ENCODE measurements around the gene RPS6KA2.

RPS6KA2 gene

DNA sequence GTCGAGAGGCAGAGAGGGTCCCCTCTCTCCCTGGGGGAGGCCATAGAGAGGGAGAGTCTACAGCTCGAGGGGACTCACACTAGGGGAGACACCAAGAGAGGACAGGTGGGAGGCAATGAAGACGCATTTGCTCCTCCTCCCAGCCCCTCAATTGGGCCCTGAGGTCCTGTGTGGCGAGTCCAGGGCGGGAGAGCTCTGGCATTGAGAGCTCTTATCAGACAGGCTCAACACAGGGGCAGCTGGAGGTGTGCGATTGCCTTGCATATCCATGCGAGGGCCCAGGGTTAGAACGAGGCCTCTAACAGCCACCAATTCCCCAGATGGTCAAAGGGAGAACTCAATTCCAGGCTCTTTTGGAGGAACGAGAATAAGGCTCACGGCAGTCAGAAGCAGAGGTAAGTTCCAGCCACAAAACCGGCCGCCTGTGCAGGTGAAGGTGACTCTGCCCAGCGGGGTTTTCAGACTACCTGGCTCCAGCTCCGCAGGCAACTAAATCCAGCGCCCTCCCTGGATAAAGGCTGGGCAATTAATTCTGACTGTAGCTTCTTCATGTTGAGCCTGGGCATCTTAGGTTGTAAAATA, 150.3 kb downstream of the RPS6KA2 start:
- H3K27ac ChIP-seq, result no peak overlapping the region
- TF ChIP-seq, protein P1, sequence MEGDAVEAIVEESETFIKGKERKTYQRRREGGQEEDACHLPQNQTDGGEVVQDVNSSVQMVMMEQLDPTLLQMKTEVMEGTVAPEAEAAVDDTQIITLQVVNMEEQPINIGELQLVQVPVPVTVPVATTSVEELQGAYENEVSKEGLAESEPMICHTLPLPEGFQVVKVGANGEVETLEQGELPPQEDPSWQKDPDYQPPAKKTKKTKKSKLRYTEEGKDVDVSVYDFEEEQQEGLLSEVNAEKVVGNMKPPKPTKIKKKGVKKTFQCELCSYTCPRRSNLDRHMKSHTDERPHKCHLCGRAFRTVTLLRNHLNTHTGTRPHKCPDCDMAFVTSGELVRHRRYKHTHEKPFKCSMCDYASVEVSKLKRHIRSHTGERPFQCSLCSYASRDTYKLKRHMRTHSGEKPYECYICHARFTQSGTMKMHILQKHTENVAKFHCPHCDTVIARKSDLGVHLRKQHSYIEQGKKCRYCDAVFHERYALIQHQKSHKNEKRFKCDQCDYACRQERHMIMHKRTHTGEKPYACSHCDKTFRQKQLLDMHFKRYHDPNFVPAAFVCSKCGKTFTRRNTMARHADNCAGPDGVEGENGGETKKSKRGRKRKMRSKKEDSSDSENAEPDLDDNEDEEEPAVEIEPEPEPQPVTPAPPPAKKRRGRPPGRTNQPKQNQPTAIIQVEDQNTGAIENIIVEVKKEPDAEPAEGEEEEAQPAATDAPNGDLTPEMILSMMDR (conservative IDR thresholded peaks at IDR 0.05), result no peak
- no peak for TF ChIP-seq ZFX (IDR thresholded peaks at IDR 0.05)

DNA sequence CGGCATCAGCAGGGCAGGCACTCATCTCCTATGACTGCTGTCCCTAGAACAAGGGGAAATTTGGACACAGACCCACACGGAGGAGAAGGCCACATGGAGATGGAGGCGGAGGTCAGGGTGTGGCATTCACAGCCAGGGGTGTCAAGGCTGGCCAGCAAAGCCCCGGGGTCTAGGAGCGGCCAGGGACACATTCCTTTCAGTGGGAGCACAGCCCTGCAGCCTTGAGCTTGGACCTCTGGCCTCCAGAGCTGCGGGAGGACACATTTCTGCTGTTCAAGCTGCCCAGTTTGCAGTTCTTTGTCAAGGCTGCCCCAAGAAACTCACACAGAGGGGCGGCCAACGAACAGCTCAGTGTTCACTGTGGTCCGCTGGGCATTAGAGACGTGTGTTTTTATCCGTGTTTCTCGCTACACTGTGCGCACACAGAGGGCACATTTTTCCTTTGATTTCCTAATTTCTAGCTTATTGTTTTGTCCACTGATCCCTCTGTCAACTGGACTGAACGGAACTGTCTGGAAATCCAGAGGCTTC, 150.9 kb downstream of the RPS6KA2 start:
- TF ChIP-seq, protein P1 (conservative IDR thresholded peaks at IDR 0.05), result no peak
- no peak for TF ChIP-seq ZFX (IDR thresholded peaks at IDR 0.05)
- H3K27ac ChIP-seq, result no peak overlapping the region

DNA sequence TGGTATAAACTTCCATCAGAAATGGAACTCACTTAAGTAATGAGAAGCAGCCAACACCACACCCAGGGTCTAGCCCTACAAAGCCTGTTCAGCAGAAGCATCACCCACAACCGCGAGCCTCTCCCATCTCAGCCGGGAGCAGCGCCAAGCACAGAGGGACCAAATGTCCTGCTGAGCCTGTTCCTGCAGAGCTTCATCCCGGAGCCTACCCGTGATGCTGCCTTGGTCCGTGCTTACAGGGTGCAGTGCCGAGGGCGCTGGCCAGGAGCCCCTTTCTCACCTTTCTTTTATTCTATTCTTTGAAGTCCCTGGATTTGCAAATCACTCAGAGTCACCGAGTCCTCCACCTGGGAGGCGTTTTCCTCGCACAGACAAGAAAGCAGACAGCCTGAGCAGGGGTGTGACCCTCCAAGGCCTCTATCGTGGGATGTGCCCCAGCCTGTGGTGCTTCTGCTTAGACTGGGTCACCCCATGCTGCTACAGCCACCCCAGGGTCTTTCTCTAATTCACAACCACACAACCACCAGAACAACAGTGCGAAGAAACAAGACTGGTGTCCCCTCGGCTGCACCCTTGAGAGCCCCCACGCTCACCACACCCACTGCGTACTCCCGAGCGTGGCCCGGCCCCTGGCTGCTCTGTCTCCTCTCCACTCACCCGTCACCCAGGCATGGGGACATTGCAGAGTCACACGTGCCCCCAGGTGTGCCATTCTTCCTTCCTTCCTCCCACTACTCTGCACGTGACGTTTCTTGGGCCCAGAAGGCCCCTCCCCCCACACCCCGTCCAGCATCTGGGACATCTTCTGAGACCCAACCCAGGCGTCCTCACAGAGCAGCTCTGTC, 152.1 kb downstream of the RPS6KA2 start:
- H3K27ac ChIP-seq, result no peak overlapping the region
- TF ChIP-seq ZFX (IDR thresholded peaks at IDR 0.05), result no peak
- TF ChIP-seq, protein P1 (conservative IDR thresholded peaks at IDR 0.05), result no peak

DNA sequence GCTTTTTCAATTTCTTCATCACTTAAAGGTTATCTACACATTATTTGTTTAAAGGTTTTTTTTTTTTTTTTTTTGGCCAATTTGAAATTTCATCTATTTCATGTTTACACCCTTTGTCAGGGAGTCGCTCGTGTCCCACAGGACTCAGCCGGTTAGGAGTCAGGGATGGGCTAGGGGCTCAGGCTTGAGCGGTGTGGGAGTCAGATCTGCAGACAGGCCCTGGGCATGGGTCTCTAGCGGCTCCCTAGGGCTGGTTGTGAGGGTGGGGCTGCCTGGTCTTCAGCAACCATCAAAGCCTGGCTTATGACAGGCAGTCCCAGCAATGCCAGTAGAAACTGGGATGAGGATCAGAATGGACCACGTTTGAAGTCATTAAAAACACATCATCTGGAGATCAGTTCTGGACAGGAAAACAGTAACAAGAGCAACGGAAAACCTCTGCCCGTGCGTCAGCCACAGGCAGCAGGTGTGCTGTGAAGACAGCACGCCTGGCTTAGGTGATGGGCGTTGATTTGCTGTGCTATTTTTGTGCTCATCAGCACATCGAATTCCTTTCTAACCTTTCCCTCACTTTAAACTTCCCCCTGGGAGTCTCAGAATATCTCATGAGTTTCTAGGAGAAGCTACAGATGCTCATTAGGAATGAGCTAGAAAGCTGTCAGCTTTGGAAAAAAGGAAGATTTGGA, 153.0 kb downstream of the RPS6KA2 start:
- TF ChIP-seq, protein P1 (conservative IDR thresholded peaks at IDR 0.05), result no peak
- TF ChIP-seq ZFX (IDR thresholded peaks at IDR 0.05), result no peak
- H3K27ac ChIP-seq, result no peak overlapping the region

DNA sequence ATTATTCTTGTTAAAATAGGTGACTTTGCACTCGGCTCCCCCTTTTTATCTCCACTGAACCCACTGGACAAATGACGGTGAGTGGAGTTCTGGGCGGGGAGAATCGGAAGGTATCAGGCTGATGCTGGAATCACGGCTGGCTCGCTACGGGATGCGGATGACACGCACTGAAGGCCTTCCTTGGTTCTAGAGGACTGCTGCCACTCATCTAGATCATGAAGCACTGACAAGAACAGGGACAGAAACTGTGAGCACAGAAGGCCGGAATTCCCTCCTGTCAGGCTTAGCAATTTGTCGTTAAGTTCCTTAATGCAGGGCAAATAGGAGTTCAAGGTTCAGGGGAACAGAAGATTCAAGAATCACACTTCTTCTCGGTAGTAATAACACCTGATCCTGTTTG, 154.4 kb downstream of the RPS6KA2 start:
- H3K27ac ChIP-seq, result no peak overlapping the region
- no peak for TF ChIP-seq ZFX (IDR thresholded peaks at IDR 0.05)
- TF ChIP-seq, protein P1 (conservative IDR thresholded peaks at IDR 0.05), result no peak

DNA sequence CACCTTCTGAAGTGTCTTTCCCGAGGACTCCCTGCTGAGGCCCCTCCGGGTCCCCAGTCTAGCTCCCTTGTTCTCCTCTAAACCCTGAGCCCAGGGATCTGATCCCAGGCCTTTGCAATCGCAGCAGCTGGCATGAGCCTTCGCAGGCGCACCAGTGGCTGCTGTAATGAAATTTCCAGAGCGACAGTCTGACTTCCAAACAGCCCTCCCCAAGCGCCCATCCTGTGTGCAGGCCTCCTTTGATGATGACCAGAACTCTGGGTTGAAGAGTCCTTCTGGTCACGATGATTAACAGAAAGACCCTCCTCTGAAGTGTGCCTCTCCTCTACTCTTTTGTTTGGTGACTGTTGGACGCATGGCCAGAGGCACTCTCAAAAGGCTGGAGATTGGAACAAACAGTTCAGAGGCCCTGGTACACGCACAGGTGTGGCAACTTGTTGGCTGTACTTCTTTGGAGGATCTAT, 155.2 kb downstream of the RPS6KA2 start:
- no peak overlapping the region for H3K27ac ChIP-seq
- TF ChIP-seq, protein P1 (conservative IDR thresholded peaks at IDR 0.05), result no peak
- TF ChIP-seq ZFX (IDR thresholded peaks at IDR 0.05), result no peak

Data from C4-2B (cell line).